ENCODE data around the gene SREK1.

Gene SREK1

GRCh38 chr5:66143473-66144073 lies 527 bp upstream of the SREK1 start:
- no peak for TF ChIP-seq CTCF (IDR thresholded peaks at IDR 0.05; ENCODE audit: insufficient read depth, missing control alignments)
- DNase-seq (ENCODE audit: insufficient read length, low spot score) (no peak), FAIRE-seq (no peak)

DNA sequence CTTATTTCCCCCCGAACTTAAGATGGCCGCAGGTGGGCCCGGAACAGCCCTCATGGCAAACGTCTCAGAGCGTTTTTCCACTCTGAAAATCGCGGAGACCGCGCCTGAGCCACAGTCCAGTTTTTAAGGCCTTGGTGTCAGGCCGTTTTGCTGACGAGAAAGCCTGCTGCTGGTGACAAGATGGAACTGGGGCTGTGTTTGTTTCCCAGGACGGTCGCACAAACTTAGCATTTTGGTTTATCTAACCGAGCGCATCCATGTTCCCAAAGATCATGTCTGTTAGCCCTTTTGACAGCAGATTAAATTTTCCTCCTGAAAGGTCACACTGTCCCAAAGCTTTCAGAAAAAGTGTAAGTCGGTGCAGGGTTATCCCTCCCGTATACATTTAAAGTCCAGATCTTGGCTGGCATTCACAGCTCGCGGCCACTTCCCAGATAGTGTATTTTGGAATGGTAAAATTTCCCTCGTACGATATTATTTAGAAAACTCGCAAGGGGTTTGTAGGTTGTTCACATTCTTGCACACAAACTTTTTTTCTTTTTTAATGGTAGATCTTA lies 812 bp downstream of the SREK1 start:
- no peak for DNase-seq (ENCODE audit: insufficient read length, low spot score)
- TF ChIP-seq CTCF (IDR thresholded peaks at IDR 0.05; ENCODE audit: insufficient read depth, missing control alignments), result no peak
- FAIRE-seq, result no peak

DNA sequence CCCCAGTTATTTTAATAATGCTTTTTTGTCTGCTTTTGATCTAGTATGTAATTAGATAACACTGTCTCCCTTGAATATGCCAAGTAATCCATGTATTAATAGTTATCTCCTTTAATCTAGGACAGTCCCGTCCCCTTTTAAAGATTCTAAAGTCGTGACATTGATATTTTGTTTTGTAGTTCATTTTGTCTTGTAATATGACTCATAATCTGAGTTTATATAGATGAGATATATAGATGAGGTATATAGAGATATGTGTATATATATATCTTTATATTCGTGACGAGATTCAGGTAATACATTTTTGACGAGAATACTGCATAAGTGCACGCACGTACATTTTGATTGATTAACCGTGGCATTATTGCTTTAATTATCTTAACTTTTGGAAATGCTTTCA lies 1.6 kb downstream of the SREK1 start:
- FAIRE-seq, result no peak
- no peak for TF ChIP-seq CTCF (IDR thresholded peaks at IDR 0.05; ENCODE audit: insufficient read depth, missing control alignments)

DNA sequence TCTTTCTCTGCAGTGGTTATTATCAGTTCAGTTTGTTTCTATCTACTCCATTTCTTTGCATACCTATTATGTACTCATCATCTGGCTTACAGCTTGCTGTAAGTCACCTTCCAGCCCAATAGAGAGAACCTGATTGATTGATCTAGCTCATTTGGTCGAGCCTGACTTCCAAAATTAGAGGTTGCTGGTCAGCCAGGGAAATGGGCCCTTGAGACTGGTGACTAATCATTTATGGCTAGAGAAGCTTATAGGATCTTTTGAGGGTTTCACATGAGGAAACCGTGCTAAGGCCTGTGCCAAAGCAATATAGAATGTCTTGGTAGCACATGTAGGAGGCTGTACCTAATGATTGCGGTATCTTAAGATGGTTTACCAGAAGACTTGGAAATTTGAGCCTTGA lies 5.8 kb downstream of the SREK1 start:
- DNase-seq (ENCODE audit: insufficient read length, low spot score), result no peak
- FAIRE-seq, result no peak
- TF ChIP-seq CTCF (IDR thresholded peaks at IDR 0.05; ENCODE audit: insufficient read depth, missing control alignments), result no peak

More for the DNA sequence above, 1.6 kb downstream of the SREK1 start:
- DNase-seq (ENCODE audit: insufficient read length, low spot score), result no peak

DNA sequence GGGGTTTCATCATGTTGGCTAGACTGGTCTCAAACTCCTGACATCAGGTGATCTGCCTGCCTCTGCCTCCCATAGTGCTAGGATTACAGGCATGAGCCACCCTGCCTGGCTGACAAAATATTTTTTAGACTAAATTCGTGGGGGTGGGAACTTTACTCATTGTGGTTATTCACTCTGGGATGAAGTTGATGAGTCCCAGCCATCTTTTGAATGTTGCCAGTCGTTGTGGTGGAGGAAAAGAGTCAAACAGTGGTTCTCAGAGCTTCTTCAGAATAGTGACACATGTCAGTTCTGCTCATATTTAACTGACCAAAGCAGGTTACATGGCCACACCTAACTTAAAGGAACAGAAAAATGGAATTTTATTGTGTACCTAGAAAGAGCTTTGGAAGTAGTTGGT lies 6.9 kb downstream of the SREK1 start:
- DNase-seq (ENCODE audit: insufficient read length, low spot score), result no peak
- TF ChIP-seq CTCF (IDR thresholded peaks at IDR 0.05; ENCODE audit: insufficient read depth, missing control alignments), result no peak
- no peak for FAIRE-seq

DNA sequence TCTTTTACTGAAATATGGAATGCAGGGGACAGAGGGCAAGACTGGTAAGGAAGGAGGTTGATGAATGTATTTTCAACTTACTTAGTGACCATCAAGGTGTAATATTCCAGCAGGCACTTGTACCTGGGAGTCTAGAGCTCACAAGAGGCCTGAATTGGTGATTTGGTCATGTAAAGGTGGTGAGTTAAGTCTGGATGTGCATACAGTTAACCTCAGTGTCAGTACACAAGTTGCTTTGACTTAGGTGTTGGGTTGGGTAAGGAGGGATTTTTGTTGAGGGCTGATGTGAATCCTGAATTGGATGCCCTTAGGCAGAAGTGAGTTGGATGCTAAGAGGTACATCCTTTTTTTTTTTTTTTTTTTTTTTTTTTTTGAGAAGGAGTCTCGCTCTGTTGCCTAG lies 7.4 kb downstream of the SREK1 start:
- DNase-seq (ENCODE audit: insufficient read length, low spot score) (no peak), FAIRE-seq (no peak)
- TF ChIP-seq CTCF (IDR thresholded peaks at IDR 0.05; ENCODE audit: insufficient read depth, missing control alignments), result no peak

DNA sequence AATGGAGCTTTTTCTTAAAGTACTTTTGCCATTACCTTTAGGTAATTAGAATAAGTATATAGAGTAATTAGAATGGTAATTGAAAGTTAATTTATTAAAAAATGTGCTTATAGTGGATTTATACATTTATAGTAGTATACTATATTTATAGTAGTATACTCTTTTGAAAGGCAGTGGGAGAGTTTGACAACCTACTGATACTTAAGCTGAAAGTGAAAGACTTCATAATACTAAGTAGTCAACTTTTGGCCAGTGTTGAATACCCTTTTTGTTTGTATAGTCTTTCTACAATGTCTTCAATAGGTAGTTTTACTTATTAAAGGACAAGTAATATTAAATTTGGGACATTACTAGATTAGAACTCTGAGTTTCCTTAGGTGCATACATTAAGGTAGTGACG lies 12.9 kb downstream of the SREK1 start:
- TF ChIP-seq CTCF (IDR thresholded peaks at IDR 0.05; ENCODE audit: insufficient read depth, missing control alignments), result no peak
- DNase-seq (ENCODE audit: insufficient read length, low spot score) (no peak), FAIRE-seq (no peak)

All from D721Med (cell line).